Measurements from ENCODE around the gene IQCE.

Gene IQCE

DNA sequence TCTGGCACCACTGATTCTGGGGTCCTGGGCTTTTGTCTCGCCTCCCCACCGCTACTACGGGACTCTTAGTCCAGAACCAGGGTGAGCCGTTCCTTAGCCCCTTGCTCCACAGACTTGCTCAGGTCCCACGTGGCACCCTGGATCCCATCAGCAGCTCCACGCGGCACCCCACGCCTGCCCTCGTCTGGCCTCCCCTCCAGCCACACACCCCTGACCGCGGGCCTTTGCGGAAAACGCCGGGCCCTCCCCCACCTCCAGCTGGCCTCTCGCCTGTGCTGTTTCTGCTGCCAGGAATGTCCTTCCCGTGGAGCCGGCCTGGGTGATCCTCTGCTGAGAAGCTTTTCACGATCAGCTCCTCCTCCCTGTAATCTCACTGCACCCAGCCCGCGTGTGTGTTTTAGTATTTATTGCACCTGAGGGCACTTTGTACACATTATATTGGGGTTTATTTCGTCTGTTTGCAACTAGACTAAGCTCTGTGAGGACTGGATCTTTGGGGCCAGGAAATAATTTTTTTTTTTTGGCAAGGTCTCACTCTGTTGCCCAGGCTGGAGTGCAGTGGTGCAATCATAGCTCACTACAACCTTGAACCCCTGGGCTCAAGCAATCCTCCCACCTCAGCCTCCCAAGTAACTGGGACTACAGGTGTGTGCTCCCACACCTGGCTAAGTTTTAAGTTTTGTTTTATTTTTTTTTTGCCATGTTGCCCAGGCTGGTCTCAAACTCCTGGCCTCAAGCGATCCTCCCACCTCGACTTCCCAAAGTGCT is 62.5 kb downstream of the IQCE start:
- no peak for DNase-seq

DNA sequence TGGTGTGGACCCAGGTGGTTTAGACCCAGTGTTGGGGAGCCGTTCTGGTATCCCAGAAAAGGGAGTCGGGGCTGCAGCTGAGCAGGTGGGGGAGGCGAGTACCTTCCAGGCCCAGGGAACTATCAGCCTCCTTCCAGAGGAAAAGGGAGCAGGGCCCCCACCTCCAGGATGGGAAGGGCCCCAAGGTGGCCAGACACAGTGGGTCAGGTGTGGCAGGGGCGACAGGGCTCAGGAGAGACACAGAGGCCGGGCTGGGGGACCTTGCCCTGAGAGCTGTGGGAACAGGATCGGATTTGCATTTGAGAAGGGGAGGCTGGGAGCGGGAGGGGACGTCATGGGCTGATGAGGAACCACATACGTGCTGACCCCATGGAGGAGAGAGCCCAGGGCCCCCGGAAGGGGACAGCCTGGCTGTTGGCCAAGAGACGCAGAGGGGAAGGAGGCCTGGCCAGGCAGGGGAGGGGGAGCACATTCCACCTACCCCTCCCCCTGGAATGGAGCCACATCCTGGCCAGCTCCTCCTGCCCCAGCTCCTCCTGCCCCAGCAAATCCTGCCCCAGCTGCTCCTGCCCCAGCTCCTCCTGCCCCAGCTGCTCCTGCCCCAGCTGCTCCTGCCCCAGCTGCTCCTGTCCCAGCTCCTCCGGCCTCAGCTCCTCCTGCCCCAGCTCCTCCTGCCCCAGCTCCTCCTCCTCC is 63.3 kb downstream of the IQCE start:
- DNase-seq, result no peak

DNA sequence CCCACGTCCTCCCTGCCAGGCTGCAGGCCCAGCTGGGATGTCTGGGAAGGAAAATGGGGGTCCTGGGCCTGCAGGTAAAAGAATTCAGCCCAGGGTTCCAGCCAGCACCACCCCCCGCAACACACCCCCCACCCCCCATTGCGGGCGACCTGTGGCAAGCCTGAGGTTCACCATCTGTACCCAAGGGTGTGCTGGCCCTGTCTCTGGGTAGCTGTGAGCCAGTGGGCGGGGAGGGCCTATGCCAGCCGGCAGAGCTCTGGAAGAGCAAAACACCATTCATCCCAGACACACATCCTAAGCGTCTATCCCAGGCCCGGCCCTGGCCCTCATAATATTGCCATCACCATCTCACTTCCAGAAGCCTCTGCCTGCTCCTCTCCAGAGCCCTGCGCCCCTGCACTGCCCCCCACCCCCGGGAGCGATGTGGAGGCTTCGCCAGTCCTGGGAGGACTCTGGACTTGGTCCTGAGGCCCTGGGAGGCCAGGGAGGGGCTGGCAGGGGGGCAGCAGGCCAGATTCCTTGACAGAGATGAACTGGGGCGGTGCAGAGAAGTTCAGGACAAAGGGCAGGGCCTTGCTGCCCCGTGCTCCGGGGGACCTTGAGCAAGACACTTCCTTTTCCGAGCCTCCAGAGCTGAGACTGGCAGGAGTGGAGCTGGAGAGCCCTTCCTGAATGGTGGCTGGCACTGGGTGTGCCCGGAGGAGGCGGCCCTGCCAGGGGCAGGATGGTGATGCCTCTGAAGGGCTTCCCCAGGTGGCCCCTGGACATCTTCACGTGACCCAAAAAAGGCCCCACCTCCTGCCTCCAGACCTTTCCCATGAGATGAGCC is 64.3 kb downstream of the IQCE start:
- DNase-seq, result no peak

DNA sequence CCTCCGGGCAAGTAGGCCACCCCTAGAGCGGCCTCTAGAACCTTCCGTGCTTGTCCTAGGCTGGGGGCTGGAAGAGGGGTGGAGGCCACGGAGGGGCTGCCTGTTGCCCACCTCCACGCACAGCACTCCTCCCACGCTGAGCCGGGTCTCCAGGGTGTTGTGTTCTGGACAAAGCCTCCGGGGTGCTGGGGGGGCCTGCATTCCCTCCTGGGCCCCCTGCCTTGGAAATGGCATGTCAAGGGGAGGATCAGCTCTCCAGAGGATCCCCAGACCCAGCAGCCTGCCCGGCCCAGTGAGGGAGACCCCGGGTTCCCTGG is 64.9 kb downstream of the IQCE start:
- no peak for DNase-seq

DNA sequence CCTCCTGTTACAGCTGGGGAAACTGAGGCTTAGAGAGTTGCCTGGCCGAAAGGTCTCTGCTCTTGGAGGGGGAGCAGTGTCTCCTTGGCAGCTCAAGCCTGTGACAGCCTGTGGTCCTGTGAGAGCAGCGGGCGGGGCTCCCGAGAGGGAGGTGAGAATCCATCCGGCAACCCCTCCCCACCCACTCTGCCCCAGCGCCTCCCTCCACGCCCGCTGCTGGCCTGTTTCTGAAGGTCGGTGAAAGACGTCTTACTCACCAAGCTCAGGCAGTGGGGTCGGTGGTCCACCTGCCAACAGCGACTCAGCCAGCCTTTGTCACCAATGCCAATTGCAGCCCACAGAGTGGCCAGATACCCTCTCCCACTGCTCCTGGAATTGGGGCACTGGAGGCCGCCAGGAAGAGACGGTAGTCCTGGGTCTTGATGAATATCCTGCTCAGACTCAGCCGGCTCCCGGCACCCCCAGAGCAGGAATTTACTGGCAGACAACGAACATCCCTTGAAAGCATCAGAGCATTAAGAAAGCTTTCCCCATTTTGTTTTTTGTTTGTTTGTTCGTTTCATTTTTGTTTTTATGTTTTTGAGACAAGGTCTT is 65.6 kb downstream of the IQCE start:
- DNase-seq, result no peak

DNA sequence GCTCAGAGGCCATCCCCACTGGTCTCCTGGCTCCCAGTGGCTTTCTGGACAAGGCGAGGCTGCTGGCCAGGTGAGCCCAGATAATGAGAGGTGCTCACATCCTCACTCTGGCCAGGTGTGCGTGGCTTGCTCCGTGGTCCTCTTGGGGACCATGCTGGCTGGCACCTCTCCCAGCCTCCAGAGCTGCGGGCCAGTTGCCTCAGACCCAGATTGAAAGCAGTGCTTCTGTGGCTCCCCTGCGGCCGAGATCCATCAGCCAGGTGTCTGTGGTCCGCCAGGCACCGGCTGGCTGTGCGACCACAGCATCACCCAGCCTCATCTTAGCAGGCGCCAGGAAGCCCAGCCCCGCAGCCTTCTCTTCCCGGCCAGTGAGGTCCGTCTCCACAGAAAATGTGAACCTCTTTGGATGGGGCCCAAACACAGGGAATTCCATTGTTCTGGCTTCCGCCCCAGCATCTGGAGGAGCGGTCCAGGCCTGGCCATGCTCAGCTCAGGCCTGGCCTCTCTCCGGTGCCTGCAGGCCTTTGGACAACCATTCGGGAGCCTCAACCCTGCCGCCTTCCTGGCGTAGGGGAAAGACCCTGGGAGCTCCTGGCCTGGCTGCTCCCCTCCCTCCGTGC is 67.8 kb downstream of the IQCE start:
- DNase-seq, result no peak

DNA sequence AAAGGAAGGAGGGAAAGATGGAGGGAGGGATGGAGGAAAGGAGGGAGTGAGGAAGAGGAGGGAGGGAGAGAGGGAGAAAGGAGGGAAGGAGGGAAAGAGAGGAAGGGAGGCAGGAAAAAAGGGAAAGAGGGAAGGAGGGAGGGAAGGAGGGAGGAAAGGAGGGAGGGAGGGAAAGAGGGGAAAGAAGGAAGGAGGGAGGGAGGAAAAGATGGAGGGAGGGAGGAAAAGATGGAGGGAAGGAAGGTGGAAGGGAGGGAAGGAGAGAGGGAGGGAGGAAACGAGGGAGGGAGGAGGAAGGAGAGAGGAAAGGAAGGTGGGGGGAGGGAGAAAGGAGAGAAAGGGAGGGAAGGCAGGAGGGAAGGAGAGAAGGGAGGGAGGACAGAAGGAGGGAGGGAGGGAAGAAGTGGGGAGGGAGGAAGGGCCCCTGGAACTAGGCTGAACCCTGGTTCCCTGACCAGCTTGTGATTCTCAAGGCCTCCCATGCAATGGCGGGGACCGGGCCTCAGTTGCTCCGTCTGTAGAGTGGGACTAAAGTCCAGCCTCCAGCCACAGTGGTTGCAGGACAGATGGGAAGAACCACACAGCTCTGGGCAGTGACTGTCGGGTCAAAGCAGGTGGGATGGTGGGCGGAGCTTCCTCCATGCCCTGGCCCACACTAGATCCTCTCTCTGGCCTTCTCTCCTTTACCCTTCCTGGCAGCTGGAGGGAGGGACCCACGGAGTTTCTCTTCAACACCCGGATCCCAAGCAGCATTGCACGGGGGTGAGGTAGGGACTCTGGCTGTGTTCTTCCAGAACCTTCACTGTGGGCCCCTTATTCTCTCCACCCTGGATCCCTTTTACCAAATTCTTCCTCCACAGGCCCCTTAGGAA is 68.7 kb downstream of the IQCE start:
- no peak for DNase-seq

DNA sequence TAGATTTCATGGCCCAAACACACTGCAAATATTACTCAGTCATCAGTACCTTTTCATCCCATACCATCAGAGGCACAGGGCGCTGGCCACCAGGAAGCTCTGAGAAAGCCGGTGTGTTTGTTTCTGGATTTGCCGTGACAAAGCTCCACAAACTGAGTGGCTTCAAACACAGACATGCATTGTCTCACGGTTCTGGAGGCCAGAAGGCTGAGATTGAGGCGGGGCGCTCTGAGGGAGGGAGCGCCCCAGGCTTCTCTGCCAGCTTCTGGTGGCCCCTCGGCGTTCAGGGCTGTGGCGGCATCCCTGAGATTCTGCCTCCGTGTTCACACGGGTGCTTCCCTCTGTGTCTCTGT is 69.3 kb downstream of the IQCE start:
- no peak for DNase-seq

DNA sequence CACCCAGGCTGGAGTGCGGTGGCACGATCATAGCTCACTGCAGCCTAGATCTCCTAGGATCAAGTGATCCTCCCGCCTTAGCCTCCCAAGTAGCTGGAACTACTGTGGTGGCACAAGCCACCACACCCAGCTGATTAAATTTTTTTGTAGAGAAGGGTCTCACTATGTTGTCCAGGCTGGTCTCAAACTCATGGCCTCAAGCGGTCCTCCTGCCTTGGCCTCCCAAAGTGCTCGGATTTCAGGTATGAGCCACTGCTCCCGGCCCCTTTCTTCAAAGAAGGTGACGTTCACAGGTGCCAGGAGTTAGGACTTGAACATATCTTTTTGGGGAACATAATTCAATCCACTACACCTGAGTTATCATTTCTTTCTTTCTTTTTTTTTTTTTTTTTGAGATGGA is 70.1 kb downstream of the IQCE start:
- no peak for DNase-seq

DNA sequence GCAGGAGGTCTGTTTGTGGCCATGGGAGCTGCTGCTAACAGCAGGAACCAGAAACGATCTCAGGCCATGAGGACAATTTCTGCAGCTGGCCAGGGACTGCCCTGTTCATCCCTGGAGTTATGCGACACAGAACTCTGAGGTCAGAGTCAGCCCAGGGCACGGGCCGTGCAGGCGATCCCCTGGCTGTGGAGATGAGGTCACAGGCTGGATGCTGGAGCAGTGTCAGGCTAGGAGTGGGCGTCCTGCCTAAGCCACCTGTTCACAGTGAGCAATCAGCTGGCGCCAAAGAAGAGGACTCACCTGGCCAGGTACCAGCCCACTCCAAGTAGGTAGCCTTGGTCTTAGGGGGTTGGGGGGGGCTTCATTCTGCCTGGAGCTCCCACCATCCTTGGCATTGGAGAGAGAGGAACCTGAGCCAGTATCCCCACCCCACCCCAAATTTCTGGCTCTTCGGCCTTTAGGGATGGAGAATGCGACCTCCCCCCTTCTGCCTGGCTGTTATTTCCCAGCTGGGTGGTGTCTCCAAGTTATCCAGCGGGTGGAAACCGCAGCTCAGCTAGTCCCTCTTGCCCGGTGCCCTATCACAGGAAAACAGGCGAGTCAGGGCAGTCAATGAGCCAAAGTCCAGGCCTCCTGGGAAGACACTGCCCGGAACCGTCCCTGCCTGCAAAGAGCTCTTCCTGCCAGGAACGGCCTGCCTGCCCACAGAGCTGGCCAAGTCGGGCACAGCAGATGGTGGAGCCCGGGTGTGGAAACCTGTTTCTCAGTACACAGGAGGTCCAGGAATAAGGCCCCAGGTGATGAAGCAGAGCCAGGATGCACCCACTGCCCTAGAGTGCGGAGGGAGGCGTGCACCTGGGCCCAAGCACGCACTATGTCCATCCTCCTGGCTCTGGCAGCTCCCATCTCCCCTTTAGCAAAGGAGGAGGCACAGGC is 71.2 kb downstream of the IQCE start:
- DNase-seq, result no peak

DNA sequence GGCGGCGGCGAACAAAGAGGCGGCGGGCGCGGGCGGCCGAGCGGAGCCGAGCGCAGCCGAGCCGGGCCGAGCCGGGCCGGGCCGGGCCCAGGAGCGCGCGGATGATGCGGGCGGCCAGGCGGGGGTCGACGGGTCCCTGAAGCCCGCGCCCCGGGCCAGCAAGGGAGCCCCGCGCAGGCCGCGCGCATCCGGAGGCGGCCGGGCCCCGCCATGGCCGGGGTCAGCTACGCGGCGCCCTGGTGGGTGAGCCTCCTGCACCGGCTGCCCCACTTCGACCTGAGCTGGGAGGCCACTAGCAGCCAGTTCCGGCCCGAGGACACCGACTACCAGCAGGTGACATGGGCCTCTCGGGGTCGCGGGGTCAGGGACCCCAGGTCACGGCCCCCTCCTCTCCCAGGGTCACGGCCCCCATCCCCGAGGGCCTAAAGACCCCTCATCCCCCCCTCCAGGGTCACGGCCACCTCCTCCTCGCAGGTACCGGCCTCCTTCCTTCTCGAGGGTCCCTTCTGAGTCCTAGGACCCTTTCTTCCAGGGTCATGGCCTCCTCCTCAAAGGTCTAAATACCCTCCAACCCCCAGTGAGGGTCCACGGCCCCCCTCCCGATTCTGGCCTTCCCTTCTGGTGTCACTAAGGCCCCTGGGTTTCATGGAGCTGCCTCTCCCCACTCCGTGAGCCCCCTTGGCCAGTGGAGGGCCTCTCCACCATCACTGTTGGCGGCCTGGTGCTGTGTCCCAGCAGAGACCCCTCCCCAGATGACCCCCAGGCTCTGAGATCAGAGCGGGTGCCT is 73.4 kb downstream of the IQCE start, which contains the start of gene TTYH3:
Gene TTYH3, plus strand, starts transcription at position 41 of the 787 bp plus-strand sequence. Its CDS starts 170 bp downstream, at position 211.
- no peak for DNase-seq

DNA sequence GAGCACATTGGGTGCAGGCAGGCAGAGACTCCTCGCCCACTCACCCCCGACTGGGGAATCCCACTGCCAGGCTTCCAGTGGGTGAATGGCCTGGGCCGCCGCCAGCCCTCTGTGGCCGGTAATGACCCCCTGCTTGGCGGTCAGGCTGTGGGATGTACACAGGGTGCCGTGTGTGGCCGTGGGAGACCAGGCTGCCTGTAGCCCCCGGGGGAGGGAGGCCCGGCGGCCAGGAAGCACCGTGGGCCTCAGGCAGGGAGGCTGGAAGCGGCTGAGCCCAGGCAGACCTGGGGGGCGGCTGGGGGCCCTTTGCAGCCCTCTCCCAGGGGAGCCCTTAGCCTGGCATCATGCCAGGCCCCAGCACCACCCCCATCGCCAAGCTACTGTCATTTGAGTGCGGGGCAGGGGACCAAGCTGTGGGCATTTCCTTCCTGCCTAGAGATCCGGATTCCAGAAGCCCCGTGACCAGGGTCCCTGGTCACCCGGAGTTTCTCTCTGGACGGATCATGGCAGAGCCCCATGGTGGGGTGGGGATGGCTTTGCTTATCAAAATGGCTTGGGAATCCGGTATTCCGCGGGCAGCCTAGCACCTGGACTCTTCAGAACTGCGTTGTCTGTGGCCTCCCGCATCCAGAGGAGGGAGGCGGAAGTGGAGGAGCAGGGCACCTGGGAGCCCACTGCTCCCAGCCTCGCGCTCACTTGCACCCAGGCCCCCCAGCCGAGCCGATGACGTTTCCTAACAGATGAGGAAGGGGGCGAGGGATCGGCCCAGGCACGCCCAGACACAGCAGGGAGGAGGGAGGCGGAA is 74.2 kb downstream of the IQCE start:
- DNase-seq, result peak; percentile 52

DNA sequence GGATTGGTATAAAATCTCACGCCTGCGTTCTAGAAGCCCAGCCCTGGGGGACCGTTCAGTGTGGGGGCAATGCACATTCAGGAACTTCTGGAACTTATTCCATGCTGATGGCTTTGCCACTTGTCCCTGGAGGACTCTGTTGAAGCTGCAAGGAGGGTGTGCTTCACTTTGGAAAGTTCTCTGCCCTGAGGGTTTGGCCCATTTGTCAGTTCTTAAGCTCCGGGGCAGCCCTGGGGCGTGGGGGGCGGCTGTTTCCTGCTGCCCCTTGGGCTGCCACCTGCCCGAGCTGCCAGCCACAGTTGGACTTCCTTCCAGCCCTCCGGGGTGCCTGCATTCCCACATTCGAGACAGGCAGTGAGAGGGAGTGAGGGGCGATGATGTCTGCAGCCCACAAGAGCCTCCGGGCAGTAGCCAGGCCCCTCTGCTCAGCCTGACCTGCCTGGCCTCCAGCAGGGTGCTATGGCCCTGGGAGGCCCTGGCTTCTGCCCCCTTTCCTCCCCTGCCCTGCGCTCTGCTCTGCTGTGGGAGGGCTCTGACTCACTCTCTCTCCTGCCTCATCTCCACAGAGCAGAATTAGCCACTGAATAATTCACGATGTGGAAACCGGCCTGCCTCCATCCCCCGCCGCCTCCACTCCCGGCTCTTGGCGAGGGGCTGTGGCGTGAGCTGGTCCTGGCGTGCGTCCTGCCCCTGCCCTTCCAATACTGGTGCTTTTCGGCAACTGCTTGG is 74.9 kb downstream of the IQCE start:
- DNase-seq, result no peak

DNA sequence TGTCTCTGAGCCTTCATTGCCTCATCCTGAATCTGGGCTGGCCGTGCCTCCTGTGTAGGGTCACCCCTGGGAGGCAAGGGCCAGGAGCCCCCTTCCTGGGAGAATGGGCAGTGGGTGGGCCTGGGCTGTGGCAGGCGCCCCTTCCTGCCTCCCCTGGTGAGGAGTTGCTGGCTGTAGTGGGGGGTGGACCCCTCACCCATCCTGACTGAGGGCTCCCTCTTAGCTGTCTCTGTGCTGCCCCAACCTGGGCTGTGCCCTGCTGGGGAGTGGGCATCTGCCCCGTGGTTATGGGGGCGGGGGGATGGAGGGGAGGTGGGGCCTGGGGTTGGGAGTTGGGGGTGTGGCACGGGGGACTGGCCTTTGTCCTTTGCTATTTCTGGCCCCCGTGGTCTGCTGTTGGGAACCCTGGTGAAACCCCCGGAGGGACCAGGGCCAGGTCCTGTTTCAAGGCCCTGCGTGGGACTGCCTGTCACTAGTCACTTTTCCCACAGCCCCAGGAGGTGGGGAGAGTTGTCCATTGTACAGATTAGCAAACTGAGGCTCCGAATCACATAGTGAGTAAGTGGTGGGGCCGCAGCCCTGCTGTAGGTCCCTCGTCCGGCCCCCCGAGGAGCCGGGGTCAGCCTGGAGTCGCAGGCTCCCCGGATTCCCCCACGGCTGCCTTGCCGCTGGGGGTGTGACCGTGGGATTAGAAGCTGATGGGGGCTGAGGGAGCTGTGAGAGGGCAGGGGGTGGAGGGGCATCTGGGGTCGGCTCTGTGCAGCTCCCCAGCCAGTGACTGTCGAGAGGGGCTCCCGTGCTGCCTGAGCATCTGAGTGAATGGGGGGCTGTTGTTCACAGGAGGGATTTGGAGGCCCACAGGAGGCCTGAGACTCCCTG is 75.7 kb downstream of the IQCE start:
- no peak for DNase-seq

DNA sequence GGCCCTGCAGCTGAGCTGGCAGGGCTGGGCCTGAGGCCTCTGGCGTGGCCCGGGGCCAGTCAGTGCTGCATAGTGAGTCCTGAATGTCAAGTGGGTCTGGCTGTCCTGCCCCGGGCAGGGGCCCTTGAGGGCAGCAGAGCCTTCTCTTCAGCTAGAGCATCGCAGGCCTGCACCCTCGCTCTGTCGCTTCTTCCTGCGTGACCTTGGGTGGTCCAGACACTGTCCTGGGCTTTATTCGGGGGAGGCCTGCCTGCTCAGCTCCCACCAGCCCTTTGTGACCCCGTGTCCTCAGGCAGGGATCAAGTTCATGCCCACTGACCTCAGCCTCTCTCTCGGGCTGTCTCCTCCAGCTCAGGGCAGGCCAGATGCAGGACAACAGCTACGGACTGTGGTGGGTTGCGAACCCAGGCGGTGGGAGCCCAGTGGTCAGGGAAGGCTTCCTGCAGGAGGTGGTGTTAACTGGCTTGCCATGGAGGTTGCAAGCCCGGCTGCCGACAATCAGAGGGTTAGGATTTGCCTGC is 76.4 kb downstream of the IQCE start:
- DNase-seq, result no peak

DNA sequence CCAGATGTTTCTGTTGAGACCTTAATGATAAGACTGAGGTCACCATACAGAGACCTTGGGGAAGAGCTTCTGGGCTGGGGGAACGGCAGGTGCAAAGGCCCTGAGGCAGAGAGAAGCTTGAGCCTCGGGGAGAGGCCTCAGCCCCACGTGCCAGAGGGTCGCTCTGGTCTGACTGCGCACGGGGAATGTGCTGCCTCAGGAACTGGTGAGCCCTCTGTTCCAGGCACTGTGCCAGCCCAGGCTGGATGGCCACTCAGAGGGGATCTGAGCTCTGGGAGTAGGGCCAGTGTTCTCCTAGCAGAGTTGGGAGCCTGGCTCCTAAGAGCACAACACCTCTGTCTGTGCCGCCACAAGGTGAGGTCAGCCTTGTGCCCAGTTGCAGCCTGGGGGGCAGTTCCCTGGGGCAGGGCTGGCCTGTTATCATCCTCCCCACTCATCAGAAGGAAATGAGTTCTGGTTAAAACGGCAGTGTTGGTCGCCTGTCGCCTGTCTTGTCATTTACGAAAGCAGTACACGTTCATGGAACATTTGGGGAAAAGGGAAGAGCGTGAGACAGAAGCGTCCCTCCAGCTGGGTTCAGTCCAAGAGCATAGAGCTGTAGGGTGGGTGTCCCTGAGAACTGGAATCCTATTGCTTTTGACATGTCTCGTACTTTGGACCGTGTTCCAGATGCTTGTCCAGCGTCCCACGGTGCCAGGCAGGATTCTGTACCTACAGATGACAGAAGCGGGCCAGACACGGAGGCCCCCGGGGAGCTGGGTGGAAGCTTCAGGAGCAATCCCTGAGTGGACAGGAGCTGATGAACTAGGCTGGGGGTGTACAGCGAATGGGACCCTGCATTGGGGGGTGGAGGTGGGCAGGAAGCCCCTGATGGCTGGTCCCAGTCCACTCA is 77.3 kb downstream of the IQCE start:
- no peak for DNase-seq

Measured in NCI-H526 treated with DMSO at 0.1 percent for 48 hours (cell line).